HL-60 (cell line): ENCODE data around the gene AURKB.

Experiments
- DNase-seq, 2 experiments: peaks; one replicate each; pipeline ENCODE4 v3.0.0-alpha.2; 2010 to 2020; ENCODE audit warnings: low read depth in 1 of 2, low spot score in 1 of 2
- H3K27ac ChIP-seq: fragments of 250-450 bp; sonication (Bioruptor Pico); replicated peaks from 2 replicates; pipeline ENCODE4 v1.5.1; 2020; ENCODE audit warnings: mild to moderate bottlenecking, moderate library complexity
- H3K27me3 ChIP-seq: fragments of 250-450 bp; sonication (Bioruptor Pico); 2 replicates; pipeline ENCODE4 v1.5.1; 2021; ENCODE audit warnings: mild to moderate bottlenecking, moderate library complexity; ENCODE audit not compliant: insufficient read depth, poor library complexity, severe bottlenecking
- H3K4me3 ChIP-seq: replicated peaks from 2 replicates; pipeline ENCODE4 v1.5.1; 2011; ENCODE audit warnings: mild to moderate bottlenecking, control low read depth, low read length; ENCODE audit not compliant: insufficient read depth
- GABPA ChIP-seq: IDR thresholded peaks from 2 replicates; pipeline ENCODE4 v1.6.1; 2012; ENCODE audit warnings: low read depth
- POLR2AphosphoS5 ChIP-seq: IDR thresholded peaks from 2 replicates; pipeline ENCODE4 v1.6.1; 2012; ENCODE audit warnings: low read depth
- SPI1 ChIP-seq: IDR thresholded peaks from 2 replicates; pipeline ENCODE4 v1.6.1; 2012; ENCODE audit warnings: low read depth, mild to moderate bottlenecking, borderline replicate concordance
- TF ChIP-seq, protein P1 (sequence below): IDR thresholded peaks from one replicate; pipeline ENCODE4 v1.5.1; 2011; ENCODE audit warnings: low read length, control low read depth, inconsistent platforms; ENCODE audit not compliant: insufficient read depth
- TF ChIP-seq, protein P2 (sequence below): IDR thresholded peaks from 2 replicates; pipeline ENCODE4 v1.6.1; 2012; ENCODE audit warnings: low read depth; ENCODE audit not compliant: insufficient replicate concordance

AURKB gene

DNA sequence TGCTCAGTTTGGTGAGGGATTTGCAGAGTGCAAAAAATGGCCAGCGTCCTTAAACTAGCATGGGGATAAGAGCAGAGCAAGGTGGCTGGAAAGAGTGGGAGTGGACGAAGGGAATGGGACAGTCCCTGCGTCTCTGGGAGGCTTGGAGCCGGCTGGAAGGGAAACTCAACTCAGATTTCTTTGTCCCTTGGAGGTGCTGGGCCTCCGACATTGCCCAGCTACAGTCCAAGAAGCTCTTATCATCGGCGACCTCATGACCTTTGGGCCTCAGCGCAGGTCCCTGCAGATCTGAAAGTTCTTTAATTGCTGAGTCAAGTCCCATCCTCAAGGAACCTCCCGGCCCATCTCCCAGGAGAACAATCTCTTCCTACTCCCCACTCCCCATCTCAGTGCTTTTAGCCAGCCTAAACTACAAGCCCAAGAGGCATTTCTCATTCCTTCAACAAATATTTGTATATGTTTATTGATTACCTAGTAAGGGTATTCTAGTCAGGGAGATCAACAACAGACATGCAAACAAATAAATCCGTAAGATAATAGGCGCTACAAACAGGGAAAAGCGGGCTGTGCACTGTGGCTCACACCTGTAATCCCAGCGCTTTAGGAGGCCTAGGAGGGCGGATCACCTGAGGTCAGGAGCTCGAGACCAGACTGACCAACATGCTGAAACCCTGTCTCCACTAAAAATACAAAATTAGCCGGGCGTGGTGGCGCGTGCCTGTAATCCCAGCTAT lies 33.2 kb downstream of the AURKB start:
- Histone ChIP-seq H3K4me3 (no peak overlapping the region), H3K27ac (no peak overlapping the region), H3K27me3 (no peaks in the 10 kb centered on the region)
- TF ChIP-seq GABPA (no peak), SPI1 (no peak), POLR2AphosphoS5 (no peak)
- TF ChIP-seq, protein P1, sequence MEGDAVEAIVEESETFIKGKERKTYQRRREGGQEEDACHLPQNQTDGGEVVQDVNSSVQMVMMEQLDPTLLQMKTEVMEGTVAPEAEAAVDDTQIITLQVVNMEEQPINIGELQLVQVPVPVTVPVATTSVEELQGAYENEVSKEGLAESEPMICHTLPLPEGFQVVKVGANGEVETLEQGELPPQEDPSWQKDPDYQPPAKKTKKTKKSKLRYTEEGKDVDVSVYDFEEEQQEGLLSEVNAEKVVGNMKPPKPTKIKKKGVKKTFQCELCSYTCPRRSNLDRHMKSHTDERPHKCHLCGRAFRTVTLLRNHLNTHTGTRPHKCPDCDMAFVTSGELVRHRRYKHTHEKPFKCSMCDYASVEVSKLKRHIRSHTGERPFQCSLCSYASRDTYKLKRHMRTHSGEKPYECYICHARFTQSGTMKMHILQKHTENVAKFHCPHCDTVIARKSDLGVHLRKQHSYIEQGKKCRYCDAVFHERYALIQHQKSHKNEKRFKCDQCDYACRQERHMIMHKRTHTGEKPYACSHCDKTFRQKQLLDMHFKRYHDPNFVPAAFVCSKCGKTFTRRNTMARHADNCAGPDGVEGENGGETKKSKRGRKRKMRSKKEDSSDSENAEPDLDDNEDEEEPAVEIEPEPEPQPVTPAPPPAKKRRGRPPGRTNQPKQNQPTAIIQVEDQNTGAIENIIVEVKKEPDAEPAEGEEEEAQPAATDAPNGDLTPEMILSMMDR: no peak
- TF ChIP-seq, protein P2, sequence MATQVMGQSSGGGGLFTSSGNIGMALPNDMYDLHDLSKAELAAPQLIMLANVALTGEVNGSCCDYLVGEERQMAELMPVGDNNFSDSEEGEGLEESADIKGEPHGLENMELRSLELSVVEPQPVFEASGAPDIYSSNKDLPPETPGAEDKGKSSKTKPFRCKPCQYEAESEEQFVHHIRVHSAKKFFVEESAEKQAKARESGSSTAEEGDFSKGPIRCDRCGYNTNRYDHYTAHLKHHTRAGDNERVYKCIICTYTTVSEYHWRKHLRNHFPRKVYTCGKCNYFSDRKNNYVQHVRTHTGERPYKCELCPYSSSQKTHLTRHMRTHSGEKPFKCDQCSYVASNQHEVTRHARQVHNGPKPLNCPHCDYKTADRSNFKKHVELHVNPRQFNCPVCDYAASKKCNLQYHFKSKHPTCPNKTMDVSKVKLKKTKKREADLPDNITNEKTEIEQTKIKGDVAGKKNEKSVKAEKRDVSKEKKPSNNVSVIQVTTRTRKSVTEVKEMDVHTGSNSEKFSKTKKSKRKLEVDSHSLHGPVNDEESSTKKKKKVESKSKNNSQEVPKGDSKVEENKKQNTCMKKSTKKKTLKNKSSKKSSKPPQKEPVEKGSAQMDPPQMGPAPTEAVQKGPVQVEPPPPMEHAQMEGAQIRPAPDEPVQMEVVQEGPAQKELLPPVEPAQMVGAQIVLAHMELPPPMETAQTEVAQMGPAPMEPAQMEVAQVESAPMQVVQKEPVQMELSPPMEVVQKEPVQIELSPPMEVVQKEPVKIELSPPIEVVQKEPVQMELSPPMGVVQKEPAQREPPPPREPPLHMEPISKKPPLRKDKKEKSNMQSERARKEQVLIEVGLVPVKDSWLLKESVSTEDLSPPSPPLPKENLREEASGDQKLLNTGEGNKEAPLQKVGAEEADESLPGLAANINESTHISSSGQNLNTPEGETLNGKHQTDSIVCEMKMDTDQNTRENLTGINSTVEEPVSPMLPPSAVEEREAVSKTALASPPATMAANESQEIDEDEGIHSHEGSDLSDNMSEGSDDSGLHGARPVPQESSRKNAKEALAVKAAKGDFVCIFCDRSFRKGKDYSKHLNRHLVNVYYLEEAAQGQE: no peak
- no peak for DNase-seq

DNA sequence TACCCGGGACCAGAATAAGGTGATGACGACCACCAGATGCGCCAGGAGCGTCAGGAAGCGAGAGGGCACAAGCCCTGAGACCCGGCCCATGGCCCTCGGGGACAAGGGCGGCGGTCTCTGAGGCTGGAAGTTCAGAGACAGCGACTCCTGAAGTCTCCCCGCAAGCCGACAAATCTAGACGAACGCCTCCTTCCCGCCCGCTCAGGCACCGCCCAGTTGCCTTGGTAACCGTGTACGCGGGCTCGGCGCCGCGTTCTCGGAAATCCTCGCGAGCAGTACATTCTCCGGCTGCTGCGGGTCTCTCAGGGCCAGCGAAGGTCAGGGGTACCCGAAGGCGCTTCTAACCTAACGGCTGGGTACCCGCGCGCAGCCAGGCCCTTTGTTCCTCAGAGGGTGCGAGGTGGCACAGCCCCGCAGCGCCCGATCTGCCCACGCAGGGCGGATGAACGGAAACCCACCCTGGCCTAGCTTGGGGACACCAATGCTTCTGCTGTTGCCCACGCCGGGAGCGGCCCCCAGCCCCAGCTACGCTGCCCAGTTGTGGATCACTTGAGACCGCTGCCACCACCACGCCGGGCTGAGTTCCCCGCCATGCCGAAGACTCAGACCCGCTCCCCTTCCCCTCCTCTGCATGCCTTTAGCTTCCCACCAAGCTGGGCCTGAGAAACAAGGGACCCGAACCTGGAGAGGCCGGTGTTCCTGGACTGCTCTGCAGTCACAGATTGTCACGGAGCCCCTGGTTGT lies 34.0 kb downstream of the AURKB start, which contains the start of gene TMEM107:
TSS of gene TMEM107 (minus strand) at position 184 of the 744 bp plus-strand sequence. CDS start at position 90, 94 bp downstream.
- Histone ChIP-seq H3K4me3 (peak within 1 kb of the TSS; percentile 57), H3K27me3 (no peaks in the 10 kb centered on the region), H3K27ac (peak within 1 kb of the TSS; percentile 78)
- TF ChIP-seq, protein P2: no peak
- TF ChIP-seq GABPA (no peak), POLR2AphosphoS5 (no peak; the same call in 1 of the 2 replicates), SPI1 (no peak)
- TF ChIP-seq, protein P1: no peak
- DNase-seq: peak in 1 of 2 experiments; percentile 79

DNA sequence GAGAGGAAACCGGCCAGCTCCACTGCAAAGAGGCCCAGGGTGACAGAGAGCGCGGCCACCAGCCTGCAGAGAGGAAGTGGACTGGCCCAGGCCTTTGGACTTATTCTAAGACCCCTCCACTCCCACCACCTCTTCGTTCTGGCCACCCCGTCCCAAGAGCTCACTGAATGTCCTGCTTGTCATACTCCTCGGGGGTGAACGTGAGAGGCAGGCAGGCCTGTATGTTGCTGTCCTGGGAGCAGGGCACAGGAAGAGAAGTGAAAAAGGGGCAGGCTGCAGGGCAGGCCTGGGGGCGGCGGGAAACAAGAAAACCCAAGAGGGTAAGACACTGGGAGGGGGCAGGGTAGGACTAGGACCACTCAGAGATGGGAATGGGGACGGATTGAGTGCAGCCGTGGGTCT lies 34.6 kb downstream of the AURKB start:
- peak overlapping the region; percentile 57 for H3K4me3 ChIP-seq
- no peaks in the 10 kb centered on the region for H3K27me3 ChIP-seq
- peak overlapping the region; percentile 78 for H3K27ac ChIP-seq
- TF ChIP-seq SPI1 (peak; percentile 52; the same call in 1 of the 2 replicates), GABPA (no peak)
- TF ChIP-seq, protein P2: no peak
- no peak for DNase-seq
